Activated T-helper 1 cell treated with Interleukin-2 at 50 U/mL for 16 hours (primary cell): ENCODE measurements around the gene NDUFS5.
"Not testable (repeated sequence)": the region's sequence is repeated elsewhere in the genome, so short reads cannot be mapped to it uniquely, and the experiment has no call there.

Source experiments
- DNase-seq: peaks from one replicate; pipeline ENCODE4 v3.0.0-alpha.2; 2020; ENCODE audit warnings: low read depth

Gene NDUFS5

DNA sequence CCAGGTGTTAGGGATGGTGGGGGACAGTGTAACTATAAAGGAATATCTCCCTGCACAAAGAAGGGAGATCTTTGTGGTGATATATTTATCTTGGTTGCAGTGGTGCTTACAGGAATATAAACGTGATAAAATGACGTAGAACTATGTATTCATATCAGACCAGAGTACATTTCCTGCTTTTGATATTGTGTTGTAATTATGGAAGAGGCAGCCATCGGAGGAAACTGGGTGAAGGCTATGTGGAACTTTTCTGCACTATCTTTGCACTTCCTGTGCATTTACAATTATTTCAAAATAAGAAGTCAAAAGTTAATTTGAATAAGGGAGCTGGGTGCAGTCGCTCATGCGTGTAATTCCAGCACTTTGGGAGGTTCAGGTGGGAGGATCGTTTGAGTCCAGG, 37.6 kb downstream of the NDUFS5 start:
- no peak for DNase-seq

DNA sequence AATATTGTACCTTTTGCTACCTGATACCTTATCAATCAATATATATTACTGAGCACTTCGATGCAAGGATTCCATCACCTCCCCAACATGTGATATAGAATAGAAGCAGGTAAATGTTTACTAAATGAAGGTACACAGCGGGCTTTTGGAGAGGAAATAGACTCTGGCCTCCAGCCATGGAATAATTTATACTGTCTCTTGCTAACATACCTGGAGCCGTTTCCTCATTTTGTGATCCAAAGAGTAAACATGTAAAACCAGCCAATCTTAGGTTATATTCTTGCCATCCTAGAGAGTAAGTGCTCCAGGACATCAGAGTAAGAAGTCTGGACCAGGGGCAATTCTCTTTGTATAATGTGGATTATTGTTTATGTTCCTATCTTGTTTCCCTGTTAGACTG, 39.4 kb downstream of the NDUFS5 start:
- DNase-seq: no peak

DNA sequence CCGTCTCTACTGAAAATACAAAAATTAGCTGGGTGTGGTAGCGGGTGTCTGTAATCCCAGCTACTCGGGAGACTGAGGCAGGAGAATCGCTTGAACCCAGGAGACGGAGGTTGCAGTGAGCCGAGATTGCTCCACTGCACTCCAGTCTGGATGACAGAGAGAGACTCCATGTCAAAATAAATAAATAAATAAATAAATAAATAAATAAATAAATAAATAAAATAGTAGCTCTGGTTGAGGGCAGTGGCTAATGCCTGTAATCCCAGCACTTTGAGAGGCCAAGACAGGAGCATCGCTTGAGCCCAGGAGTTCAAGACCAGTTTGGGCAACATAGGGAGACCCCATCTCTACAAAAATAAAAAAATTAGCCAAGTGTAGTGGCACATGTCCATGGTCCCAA, 42.1 kb downstream of the NDUFS5 start:
- DNase-seq: not testable (repeated sequence)

DNA sequence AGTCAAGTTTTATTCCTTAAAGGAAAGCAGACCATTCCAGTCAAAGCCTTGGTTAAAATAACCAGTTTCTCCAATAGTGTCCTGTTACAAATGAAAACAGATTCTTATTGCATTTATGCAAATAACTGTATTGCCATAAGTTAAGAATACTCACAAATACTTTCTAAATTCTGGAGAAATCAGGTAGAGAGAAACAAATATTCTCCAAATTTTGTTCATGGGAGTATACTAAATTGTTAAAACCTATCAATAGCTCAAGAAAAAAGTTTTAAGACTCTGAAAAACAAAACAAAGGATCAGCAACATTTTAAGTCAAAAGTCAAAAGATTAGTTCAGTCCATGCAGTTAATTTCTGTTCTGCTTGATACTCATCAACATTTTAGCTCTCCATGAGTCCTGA, 45.4 kb downstream of the NDUFS5 start:
- not testable (repeated sequence) for DNase-seq

DNA sequence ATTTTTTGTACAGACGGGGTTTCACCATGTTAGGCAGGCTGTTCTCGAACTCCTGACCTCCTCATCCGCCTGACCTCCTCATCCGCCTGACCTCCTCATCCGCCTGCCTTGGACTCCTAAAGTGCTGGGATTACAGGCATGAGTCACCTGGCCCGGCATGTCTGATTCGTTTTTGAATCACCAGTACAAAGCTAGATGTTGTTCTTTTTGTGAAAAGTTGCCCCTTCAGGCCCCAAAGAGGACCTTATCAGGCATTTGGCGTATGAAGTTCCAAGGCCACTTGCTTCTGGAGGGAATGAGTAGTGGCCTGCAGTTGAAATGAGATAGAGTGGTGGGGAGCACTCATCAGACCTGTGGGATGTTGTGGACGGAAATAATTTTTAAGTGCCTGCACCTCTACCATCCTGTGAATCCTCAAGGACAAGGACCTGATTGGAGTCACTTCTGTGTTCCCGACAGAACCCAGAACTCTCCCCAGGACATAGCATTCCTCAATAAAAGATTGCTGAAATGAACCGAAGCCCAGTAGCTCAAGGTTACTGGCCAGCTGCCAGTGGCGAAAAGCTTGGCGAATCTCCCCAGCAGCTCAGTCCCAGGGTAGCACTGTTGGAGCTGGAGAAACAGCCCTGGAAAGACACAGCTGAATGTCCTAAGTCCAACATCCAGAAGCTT, 50.1 kb downstream of the NDUFS5 start:
- no peak for DNase-seq

DNA sequence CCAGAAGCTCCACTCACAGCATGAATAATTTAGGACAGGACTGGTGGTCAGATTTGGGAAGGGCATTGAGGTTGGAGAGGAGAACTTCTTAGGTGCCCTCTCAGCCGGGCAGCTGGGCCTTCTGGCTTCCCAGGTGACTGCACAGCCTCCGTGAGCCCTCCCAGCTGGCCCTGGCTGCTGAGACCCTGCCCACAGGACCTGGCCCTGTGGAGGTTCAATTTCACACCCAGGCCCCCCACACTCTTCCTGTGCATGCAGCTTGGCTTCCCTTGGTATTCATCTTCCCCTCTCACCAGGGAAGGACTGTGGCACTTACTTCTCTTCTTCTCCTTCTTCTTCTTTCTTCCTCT, 50.6 kb downstream of the NDUFS5 start:
- DNase-seq: no peak

DNA sequence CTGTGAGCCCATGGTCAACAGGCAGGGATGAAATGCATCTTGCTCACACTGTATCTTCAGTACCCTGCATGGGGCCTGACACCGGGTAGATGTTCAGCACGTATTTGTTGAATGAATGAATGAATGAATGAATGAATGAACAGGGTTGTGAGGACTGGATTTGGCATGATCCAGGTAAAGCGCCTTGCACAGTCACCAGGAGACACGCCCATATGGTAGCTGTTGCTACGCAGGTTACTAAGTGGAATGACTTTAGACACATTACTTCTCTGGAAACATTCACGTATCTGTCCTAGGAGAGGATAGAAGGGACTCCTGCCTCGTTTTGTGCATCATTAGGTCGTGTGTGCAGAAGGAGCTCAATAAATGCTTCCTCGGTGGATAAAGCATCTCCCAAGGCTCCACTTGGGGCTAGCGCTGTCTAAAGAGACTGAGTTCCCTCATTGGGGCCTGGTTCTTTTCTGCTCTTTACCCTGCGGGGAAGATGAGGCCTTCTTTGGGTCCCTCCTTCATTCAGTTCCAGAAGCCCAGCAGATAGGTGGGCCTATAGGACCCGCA, 54.2 kb downstream of the NDUFS5 start:
- no peak for DNase-seq

DNA sequence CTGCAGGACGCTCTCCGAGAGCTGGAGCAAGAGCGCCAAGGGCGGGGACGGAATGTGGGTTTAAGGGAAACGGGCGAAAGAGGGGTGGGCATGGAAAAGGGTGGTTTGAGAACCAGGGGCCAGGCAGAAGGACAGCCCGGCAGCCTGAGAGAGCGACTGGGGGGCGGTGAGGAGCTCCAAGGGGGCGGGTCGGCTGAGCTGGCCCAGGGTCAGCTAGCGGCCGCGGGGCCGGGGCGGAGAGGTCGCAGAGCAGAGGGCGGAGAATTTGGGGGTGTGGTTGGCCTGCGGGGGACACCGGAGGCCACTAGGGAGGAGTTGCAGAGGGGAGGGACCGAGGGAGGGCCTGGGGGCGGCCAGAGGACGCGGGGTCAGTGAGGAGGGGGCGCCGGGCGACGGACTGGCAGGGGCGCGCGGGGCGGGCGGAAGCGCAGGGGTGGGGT, 54.7 kb downstream of the NDUFS5 start:
- no peak for DNase-seq

DNA sequence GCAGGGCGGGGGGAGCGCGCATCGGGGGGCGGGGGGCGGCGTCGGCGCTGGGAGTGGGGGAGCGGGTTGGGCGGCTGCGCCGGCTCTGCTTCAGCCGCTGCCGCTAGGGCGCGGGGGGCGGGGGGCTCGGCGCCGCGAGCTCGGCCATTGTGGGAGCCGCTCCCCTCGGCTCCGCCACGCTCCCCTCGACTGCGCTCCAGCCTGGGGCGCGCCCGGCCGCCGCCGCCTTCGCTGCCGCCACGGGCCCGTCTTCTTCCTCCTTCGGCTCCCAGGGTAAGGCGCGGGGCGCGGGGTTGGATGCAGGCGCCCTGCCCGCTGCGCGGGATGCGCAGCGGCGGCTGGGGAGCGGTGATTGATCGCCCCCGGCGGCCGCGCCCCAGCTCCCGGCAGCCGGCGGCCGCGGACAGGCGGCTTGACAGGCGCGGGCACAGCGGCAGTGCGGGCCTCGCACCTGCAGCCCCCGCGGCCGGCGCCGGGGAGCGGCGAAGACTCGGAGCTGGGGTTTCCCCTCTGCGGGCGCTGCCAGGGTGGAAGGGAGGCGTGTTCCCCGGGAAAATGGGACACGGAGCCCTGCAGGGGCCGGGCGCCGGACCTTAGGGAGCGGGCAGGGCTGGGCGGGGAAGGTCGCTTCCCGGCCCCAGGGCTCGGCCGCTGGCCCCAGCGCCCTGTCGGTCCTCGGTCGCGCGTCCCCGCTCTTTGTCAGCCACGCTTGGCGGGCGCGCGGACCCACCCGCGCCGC, 55.3 kb downstream of the NDUFS5 start:
- peak; percentile 8 for DNase-seq

DNA sequence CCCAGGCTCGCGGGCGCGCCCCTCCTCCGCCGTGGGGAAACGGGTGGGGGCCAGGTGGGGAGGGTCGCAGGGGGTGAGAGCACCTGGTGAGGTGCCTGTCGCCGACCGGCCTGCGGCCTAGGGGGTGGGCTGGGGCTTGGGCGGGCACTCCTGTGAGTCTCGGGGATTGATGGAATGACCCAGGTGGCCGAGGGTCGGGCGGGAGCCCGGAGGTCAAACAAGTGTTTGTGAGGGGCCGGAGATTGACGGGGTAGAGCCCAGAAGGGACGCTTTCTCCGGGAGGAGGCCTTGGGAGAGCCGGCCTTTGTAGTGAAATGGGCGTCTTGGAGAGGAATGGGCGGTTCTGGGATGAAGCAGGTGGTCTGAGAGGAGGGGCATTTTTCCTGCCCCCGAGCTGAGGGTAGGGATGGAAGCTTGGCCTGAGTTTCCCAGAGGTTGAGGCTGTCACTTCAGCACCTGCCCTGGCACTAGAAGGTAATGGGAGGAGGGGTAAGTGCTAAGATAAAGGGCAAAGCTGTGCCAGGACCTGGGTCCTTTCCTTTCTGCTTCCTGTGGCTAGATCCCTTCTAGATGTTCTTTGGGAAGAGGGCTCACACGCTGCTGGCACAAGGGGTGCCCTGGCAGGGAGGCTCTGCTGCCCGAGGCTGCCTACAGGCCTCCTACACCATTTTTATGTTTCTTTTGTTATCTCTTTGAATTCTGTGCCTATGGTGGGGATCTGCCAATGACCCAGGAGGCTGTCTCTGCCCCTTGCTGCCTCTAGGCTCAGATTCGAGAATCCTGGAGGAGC, 56.1 kb downstream of the NDUFS5 start:
- no peak for DNase-seq

DNA sequence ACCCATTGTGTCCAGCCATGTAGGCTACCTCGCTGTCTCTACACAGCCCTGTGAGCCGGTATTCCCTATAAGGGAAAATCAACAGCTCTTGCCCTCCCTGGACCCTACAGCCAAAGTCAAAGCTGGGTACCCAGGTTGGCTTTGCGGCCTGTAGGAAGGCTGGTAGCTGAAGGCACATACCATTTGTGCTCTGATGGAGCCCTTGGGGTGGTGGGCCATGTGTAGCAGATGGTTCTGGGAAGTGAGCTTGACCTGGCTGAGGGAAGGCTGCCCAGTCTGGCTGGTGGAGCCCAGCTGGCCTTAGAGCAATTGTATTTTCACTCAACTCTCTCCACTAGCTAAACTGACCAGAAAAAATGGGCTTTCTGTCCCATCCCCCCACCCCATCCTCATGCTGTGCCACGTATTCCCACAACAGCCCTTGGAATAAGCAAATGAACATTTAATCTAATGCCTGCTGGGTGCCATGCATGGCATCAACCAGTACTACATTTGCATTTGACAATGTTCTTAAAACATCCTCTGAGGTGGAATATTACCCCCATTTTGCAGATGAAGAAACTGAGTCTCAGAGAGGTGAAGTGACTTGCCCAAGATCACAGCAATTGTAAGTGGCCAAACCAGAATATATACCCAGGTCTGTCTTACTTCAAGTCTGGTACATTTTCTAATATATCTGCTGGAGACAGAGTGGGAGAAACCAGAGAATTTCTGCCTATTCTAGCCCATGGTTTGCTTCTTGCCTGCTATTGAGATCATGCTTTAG, 56.8 kb downstream of the NDUFS5 start:
- no peak for DNase-seq

DNA sequence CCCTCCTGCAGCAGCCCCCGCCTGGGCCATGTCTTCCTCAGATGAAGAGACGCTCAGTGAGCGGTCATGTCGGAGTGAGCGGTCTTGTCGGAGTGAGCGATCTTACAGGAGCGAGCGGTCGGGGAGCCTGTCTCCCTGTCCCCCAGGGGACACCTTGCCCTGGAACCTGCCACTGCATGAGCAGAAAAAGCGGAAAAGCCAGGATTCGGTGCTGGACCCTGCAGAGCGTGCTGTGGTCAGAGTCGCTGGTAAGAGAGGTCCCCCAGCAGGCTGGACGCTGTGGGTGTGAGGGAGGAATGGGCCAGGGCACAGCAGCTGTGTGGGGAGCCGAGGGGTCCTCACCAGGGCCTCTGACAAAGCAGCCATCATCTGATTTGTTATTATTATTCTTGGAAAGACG, 58.0 kb downstream of the NDUFS5 start:
- no peak for DNase-seq
